ENCODE results near the gene HDAC11.
"Not testable (repeated sequence)": the region's sequence is repeated elsewhere in the genome, so short reads cannot be mapped to it uniquely, and the experiment has no call there.

Gene HDAC11

GRCh38 chr3:13498354-13499060, 18.4 kb downstream of the HDAC11 start:
- TF ChIP-seq CTCF (IDR thresholded peaks at IDR 0.05; ENCODE audit: unreplicated experiment in 3 of 3) = no peak
- Mint-ChIP-seq H3K36me3 (ENCODE audit: low read depth) (peaks cover 3% of the 10 kb centered on the region), H3K9me3 (no peaks in the 10 kb centered on the region), H3K4me1 (peaks cover 4% of the 10 kb centered on the region), H3K27ac (no peak overlapping the region), H3K27me3 (ENCODE audit: low read depth) (peaks cover 4% of the 10 kb centered on the region), H3K4me3 (no peak overlapping the region)

- not testable (repeated sequence) for H3K4me3 Mint-ChIP-seq; H3K36me3 Mint-ChIP-seq (ENCODE audit: low read depth); H3K27me3 Mint-ChIP-seq (ENCODE audit: low read depth); H3K4me1 Mint-ChIP-seq; H3K9me3 Mint-ChIP-seq; H3K27ac Mint-ChIP-seq
Measured at GRCh38 chr3:13499246-13499645, 19.1 kb downstream of the HDAC11 start.

- H3K4me3 Mint-ChIP-seq = no peak overlapping the region
- H3K4me1 Mint-ChIP-seq = peaks cover 4% of the 10 kb centered on the region
- peak overlapping the region in 1 of 3 experiments; percentile 15 for H3K27ac Mint-ChIP-seq
- H3K36me3 Mint-ChIP-seq (ENCODE audit: low read depth) = peaks cover 3% of the 10 kb centered on the region
- TF ChIP-seq CTCF (IDR thresholded peaks at IDR 0.05; ENCODE audit: unreplicated experiment in 3 of 3) = peak; percentile 21 to 52 (median 38)
- no peaks in the 10 kb centered on the region for H3K9me3 Mint-ChIP-seq
- H3K27me3 Mint-ChIP-seq (ENCODE audit: low read depth) = peaks cover 4% of the 10 kb centered on the region
Measured at GRCh38 chr3:13500133-13500885, 20.2 kb downstream of the HDAC11 start.

GRCh38 chr3:13501056-13501455, 20.9 kb downstream of the HDAC11 start:
- Mint-ChIP-seq H3K4me1 (peaks cover 4% of the 10 kb centered on the region), H3K4me3 (no peak overlapping the region), H3K27ac (peak overlapping the region in 1 of 3 experiments; percentile 15), H3K27me3 (ENCODE audit: low read depth) (peaks cover 4% of the 10 kb centered on the region), H3K9me3 (no peaks in the 10 kb centered on the region), H3K36me3 (ENCODE audit: low read depth) (peaks cover 3% of the 10 kb centered on the region)
- no peak for TF ChIP-seq CTCF (IDR thresholded peaks at IDR 0.05; ENCODE audit: unreplicated experiment in 3 of 3)

- H3K27me3 Mint-ChIP-seq (ENCODE audit: low read depth) = peaks cover 4% of the 10 kb centered on the region
- no peak for TF ChIP-seq CTCF (IDR thresholded peaks at IDR 0.05; ENCODE audit: unreplicated experiment in 3 of 3)
- no peak overlapping the region for H3K4me3 Mint-ChIP-seq
- peaks cover 4% of the 10 kb centered on the region for H3K4me1 Mint-ChIP-seq
- H3K9me3 Mint-ChIP-seq = no peaks in the 10 kb centered on the region
- peaks cover 3% of the 10 kb centered on the region for H3K36me3 Mint-ChIP-seq (ENCODE audit: low read depth)
- H3K27ac Mint-ChIP-seq = no peak overlapping the region
Measured at GRCh38 chr3:13501521-13501920, 21.4 kb downstream of the HDAC11 start.

GRCh38 chr3:13501958-13502790, 22.1 kb downstream of the HDAC11 start:
- TF ChIP-seq CTCF (IDR thresholded peaks at IDR 0.05; ENCODE audit: unreplicated experiment in 3 of 3) = no peak
- peaks cover 3% of the 10 kb centered on the region for H3K36me3 Mint-ChIP-seq (ENCODE audit: low read depth)
- H3K27ac Mint-ChIP-seq = no peak overlapping the region
- no peak overlapping the region for H3K4me3 Mint-ChIP-seq
- H3K9me3 Mint-ChIP-seq = no peaks in the 10 kb centered on the region
- H3K4me1 Mint-ChIP-seq = peaks cover 7% of the 10 kb centered on the region
- H3K27me3 Mint-ChIP-seq (ENCODE audit: low read depth) = peaks cover 2% of the 10 kb centered on the region

Data from nephron (organoid).